B cell (primary cell): ENCODE measurements around the gene MIOS. TPM values are rescaled to one million over a fixed set of nuclear protein-coding genes. Genes with fewer than 3 reads are reported as not detected.
A peak's percentile ranks its signal among the peaks of the same experiment; 100 is the strongest.

Experiments used
- ATAC-seq: fragments of 200-7000 bp; cut with Tn5 transposase; one replicate; pipeline ENCODE4 v1.10.0; 2021; ENCODE audit warnings: low read depth, mild to moderate bottlenecking, moderate number of reproducible peaks, moderate library complexity
- CTCF ChIA-PET: fragments of 350-600 bp; sonication (Branson Sonifier 250); formaldehyde crosslinking; loops from one replicate; lab custom pipeline; 2021; ENCODE audit warnings: antibody characterized with exemption, inconsistent platforms; lab: Charles Lee
- POLR2A ChIA-PET: fragments of 350-600 bp; sonication (Branson Sonifier 250); formaldehyde crosslinking; loops from one replicate; lab custom pipeline; 2021; ENCODE audit warnings: antibody characterized with exemption; lab: Charles Lee
- DNase-seq: peaks from one replicate; pipeline ENCODE4 v3.0.0; 2013
- H2AFZ ChIP-seq: 2 replicates; pipeline ENCODE4 v1.6.1; 2012; ENCODE audit warnings: mild to moderate bottlenecking, low read depth, low read length; ENCODE audit not compliant: insufficient read depth, poor library complexity, severe bottlenecking
- H3K27ac ChIP-seq, 2 donors: 1 replicate in 1 of 2; 2 replicates in 1 of 2; pipeline ENCODE4 v1.5.1; 2012 to 2013; ENCODE audit warnings: low read length in 2 of 2, mild to moderate bottlenecking in 2 of 2, moderate library complexity in 1 of 2
- H3K27me3 ChIP-seq, 4 experiments: fragments of 200-600 bp in 1 of 4; sonication (generic) in 1 of 4; replicated peaks in 1 of 4; 1 replicate in 2 of 4; 2 replicates in 2 of 4; pipeline versions ENCODE4 v1.6.1 to v1.7.0; 2013 to 2016; ENCODE audit warnings: low read length in 3 of 4, mild to moderate bottlenecking in 2 of 4, mixed read lengths in 1 of 4, moderate library complexity in 1 of 4; ENCODE audit not compliant: insufficient read depth in 4 of 4, control insufficient read depth in 3 of 4; ENCODE audit errors: control extremely low read depth in 1 of 4
- H3K36me3 ChIP-seq, 2 experiments: replicated peaks in 1 of 2; 1 replicate in 1 of 2; 2 replicates in 1 of 2; pipeline versions ENCODE4 v1.6.1 to v1.7.1; 2013; ENCODE audit warnings: low read length in 1 of 2; ENCODE audit not compliant: insufficient read depth in 2 of 2, control insufficient read depth in 1 of 2; ENCODE audit errors: control extremely low read depth in 1 of 2, extremely low read depth in 1 of 2
- H3K4me1 ChIP-seq, 2 donors: fragments of 200-600 bp in 1 of 2; sonication (generic) in 1 of 2; 1 replicate in 1 of 2; 2 replicates in 1 of 2; pipeline versions ENCODE4 v1.5.1 to v1.6.1; 2013 to 2017; ENCODE audit warnings: low read length in 2 of 2; ENCODE audit not compliant: control insufficient read depth in 2 of 2, insufficient read depth in 2 of 2
- H3K4me2 ChIP-seq: replicated peaks from 2 replicates; pipeline ENCODE3; 2012; ENCODE audit warnings: mild to moderate bottlenecking, low read depth, low read length; ENCODE audit not compliant: poor library complexity, severe bottlenecking
- H3K4me3 ChIP-seq, 5 experiments: fragments of 200-600 bp in 1 of 5; sonication (generic) in 1 of 5; 1 replicate in 3 of 5; 2 replicates in 2 of 5; pipeline versions ENCODE4 v1.5.1 to v1.7.0; 2011 to 2016; ENCODE audit warnings: low read length in 4 of 5, mild to moderate bottlenecking in 4 of 5, low read depth in 2 of 5, control low read depth in 1 of 5, moderate library complexity in 1 of 5; ENCODE audit not compliant: insufficient read depth in 1 of 5; ENCODE audit errors: control extremely low read depth in 1 of 5, extremely low read depth in 1 of 5
- H3K79me2 ChIP-seq: fragments of 200-600 bp; sonication (generic); one replicate; pipeline ENCODE4 v1.6.0; 2016; ENCODE audit warnings: low read length; ENCODE audit not compliant: control insufficient read depth, insufficient read depth
- H3K9ac ChIP-seq: fragments of 200-600 bp; sonication (generic); 2 replicates; pipeline ENCODE4 v1.6.1; 2017; ENCODE audit warnings: mild to moderate bottlenecking, low read length, moderate library complexity
- H3K9me3 ChIP-seq, 3 donors: one replicate each; pipeline versions ENCODE4 v1.6.1 to v1.7.1; 2013; ENCODE audit warnings: low read length in 2 of 3; ENCODE audit not compliant: control insufficient read depth in 2 of 3, insufficient read depth in 1 of 3; ENCODE audit errors: control extremely low read depth in 1 of 3
- H4K20me1 ChIP-seq: 2 replicates; pipeline ENCODE4 v1.6.0; 2012; ENCODE audit warnings: mild to moderate bottlenecking, low read length; ENCODE audit not compliant: insufficient read depth, control insufficient read depth, poor library complexity, severe bottlenecking
- H3K27ac Mint-ChIP-seq: one replicate; pipeline ENCODE4 v1.8.0; 2021; ENCODE audit warnings: mixed read lengths
- H3K27me3 Mint-ChIP-seq: one replicate; pipeline ENCODE4 v1.8.0; 2021; ENCODE audit warnings: mixed read lengths
- H3K4me1 Mint-ChIP-seq: one replicate; pipeline ENCODE4 v1.8.0; 2021; ENCODE audit warnings: mixed read lengths
- H3K4me3 Mint-ChIP-seq: one replicate; pipeline ENCODE4 v1.8.0; 2021; ENCODE audit warnings: mixed read lengths
- H3K9me3 Mint-ChIP-seq: one replicate; pipeline ENCODE4 v1.8.0; 2022; ENCODE audit warnings: mixed read lengths; ENCODE audit not compliant: insufficient read depth
- EZH2 ChIP-seq: IDR thresholded peaks from 2 replicates; pipeline ENCODE4 v1.6.1; 2012; ENCODE audit warnings: borderline replicate concordance, low read depth, mild to moderate bottlenecking, moderate library complexity, low read length; ENCODE audit not compliant: insufficient read depth, poor library complexity, severe bottlenecking
- WGBS: methylation state at CpG from one replicate; pipeline ENCODE4 v1.1.5; 2013; ENCODE audit warnings: missing lambda C conversion rate; ENCODE audit not compliant: insufficient coverage; 5-methylcytosine and 5-hydroxymethylcytosine counted together
- intact Hi-C: fragments of 100-400 bp; cut with micrococcal nuclease; formaldehyde crosslinking; loops from one replicate; pipeline ENCODE4 v1.10.0; 2022
- polyA plus RNA-seq: library from polyadenylated mRNA; depleted of rRNA; stranded (reverse); fragments of >200 nt; gene quantifications from 2 replicates; pipeline ENCODE4 v1.2.3, GENCODE V29; 2012
- total RNA-seq, 2 donors: library from RNA; stranded (reverse); fragments of 120-200 nt in 1 of 2; gene quantifications; 1 replicate in 1 of 2; 2 replicates in 1 of 2; pipeline versions ENCODE4 v1.2.3 to v1.2.4, GENCODE V29; 2013 to 2022
- TF ChIP-seq, protein P1 (sequence below): fragments of 200-600 bp; IDR thresholded peaks from one replicate; pipeline ENCODE4 v1.8.0; 2022; ENCODE audit warnings: antibody characterized with exemption, mild to moderate bottlenecking

Gene MIOS
- total and polyA plus RNA-seq, 2 donors (not counting 1 experiment from before 2014, with no cell fraction given), result 28.9 to 50.1 TPM

DNA sequence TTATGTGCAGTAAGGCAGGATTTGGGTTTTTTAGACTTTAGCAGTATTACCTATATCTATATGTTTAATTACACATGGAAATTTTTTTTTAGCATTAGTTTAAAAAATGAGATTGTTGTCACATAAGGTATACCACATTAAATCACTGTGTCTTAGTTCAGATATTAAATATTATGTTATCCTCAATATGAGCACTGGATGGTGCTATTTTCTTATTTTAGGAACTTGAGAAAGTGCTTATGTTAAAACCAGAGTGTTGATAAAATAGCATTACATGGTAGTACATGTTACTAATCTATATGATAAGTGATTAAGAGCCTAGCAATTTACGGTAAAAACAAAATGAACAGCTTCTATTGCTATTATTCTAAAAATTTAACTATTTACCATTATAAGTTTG, 28.8 kb downstream of the MIOS start:
- H3K27me3 Mint-ChIP-seq, result no peaks in the 10 kb centered on the region
- H2AFZ ChIP-seq, result no peak overlapping the region
- TF ChIP-seq, protein P1, sequence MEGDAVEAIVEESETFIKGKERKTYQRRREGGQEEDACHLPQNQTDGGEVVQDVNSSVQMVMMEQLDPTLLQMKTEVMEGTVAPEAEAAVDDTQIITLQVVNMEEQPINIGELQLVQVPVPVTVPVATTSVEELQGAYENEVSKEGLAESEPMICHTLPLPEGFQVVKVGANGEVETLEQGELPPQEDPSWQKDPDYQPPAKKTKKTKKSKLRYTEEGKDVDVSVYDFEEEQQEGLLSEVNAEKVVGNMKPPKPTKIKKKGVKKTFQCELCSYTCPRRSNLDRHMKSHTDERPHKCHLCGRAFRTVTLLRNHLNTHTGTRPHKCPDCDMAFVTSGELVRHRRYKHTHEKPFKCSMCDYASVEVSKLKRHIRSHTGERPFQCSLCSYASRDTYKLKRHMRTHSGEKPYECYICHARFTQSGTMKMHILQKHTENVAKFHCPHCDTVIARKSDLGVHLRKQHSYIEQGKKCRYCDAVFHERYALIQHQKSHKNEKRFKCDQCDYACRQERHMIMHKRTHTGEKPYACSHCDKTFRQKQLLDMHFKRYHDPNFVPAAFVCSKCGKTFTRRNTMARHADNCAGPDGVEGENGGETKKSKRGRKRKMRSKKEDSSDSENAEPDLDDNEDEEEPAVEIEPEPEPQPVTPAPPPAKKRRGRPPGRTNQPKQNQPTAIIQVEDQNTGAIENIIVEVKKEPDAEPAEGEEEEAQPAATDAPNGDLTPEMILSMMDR, result peak; percentile 75
- no peak for TF ChIP-seq EZH2
- H3K9me3 Mint-ChIP-seq, result no peaks in the 10 kb centered on the region
- no peaks in the 10 kb centered on the region for H4K20me1 ChIP-seq
- no CpG with 5 or more reads among the region's 1 CpG for WGBS
- H3K27me3 ChIP-seq, result no peaks in the 10 kb centered on the region
- no peak overlapping the region for H3K27ac Mint-ChIP-seq
- peaks cover 11 to 39% of the 10 kb centered on the region in 2 experiments for H3K36me3 ChIP-seq
- H3K4me3 Mint-ChIP-seq, result no peak overlapping the region
- no peaks in the 10 kb centered on the region for H3K4me1 Mint-ChIP-seq
- H3K9me3 ChIP-seq, result no peaks in the 10 kb centered on the region
- intact Hi-C loops, result loop anchor here (1.0 to 5.0 kb wide), 4 partner anchors 87 to 622 kb away; no protein-coding TSS in a partner anchor
- H3K27ac ChIP-seq, result no peak overlapping the region
- DNase-seq, result peak; percentile 58
- H3K9ac ChIP-seq, result no peak overlapping the region
- ChIA-PET CTCF (interaction anchor here (0.8 to 3.9 kb wide), 22 partner anchors 9 to 701 kb away, joined by 3 to 53 read pairs (median 4); partner anchors contain the start of gene UMAD1), POLR2A (no interaction called here)
- peaks cover 3% of the 10 kb centered on the region for H3K79me2 ChIP-seq
- H3K4me3 ChIP-seq, result no peak overlapping the region
- no peaks in the 10 kb centered on the region for H3K4me1 ChIP-seq
- no peak overlapping the region for H3K4me2 ChIP-seq
- ATAC-seq, result peak; percentile 33

DNA sequence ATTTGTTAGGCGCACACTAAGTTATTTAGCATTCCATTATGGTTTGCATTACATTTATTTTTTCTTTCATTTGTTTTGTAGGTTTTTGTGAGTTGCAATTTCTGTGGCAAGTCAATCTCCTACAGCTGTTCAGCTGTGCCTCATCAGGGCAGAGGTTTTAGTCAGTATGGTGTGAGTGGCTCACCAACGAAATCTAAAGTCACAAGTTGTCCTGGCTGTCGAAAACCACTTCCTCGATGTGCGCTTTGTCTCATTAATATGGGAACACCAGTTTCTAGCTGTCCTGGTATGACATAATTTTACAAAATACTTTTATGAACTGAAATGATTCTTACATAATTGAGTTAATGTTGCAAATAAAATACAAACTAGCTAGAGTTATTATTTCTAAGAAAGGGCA, 29.5 kb downstream of the MIOS start:
- H3K4me1 Mint-ChIP-seq, result no peaks in the 10 kb centered on the region
- H2AFZ ChIP-seq, result no peak overlapping the region
- intact Hi-C loops, result loop anchor here (5.0 kb wide), 1 partner anchor 86 kb away; no protein-coding TSS in a partner anchor
- TF ChIP-seq, protein P1, result no peak
- no peak for TF ChIP-seq EZH2
- DNase-seq (no peak), ATAC-seq (no peak)
- no peaks in the 10 kb centered on the region for H3K27me3 ChIP-seq
- no peaks in the 10 kb centered on the region for H3K9me3 ChIP-seq
- H3K27me3 Mint-ChIP-seq, result no peaks in the 10 kb centered on the region
- H3K4me1 ChIP-seq, result no peaks in the 10 kb centered on the region
- H3K9me3 Mint-ChIP-seq, result no peaks in the 10 kb centered on the region
- H3K4me2 ChIP-seq, result no peak overlapping the region
- WGBS, result no CpG with 5 or more reads among the region's 5 CpGs
- H4K20me1 ChIP-seq, result no peaks in the 10 kb centered on the region
- H3K27ac Mint-ChIP-seq, result no peak overlapping the region
- ChIA-PET CTCF (interaction anchor here (0.7 to 3.9 kb wide), 18 partner anchors 10 to 700 kb away, joined by 3 to 53 read pairs (median 4); partner anchors contain the start of gene UMAD1), POLR2A (no interaction called here)
- H3K4me3 Mint-ChIP-seq, result no peak overlapping the region
- H3K4me3 ChIP-seq, result no peak overlapping the region
- no peak overlapping the region for H3K9ac ChIP-seq
- H3K27ac ChIP-seq, result no peak overlapping the region
- H3K36me3 ChIP-seq, result peaks cover 11 to 36% of the 10 kb centered on the region in 2 experiments
- peaks cover 3% of the 10 kb centered on the region for H3K79me2 ChIP-seq
